ENCODE data around the gene LIPC. TPM values are rescaled to one million over a fixed set of nuclear protein-coding genes. Genes with fewer than 3 reads are reported as not detected.

Gene LIPC
- total and polyA plus RNA-seq, 9 of the 15 experiments (the other 6 are each of a cell fraction or from before 2014, with no cell fraction given), result 0.07 to 0.41 (median 0.11) TPM; not detected in 2

DNA sequence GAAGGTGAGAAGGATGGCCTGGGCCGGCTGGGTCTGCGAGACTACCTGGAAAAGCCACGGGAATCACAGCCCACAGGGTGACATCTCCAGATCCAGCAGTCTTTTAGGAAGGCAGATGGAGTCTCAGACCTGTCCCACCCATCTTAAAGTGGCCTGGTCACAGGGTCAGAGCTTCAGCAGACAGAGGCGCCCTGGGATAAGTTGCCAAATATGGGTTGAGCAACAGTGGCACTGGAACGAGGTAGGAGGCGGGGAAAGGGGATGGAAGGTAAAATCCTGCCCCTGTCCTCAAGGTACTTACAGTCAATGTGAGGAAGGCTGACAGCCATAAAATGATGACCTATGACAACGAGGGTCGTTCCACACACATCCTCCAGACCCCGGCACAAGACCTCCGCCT lies 80.7 kb downstream of the LIPC start:
- Histone ChIP-seq H3K4me3 (no peak overlapping the region), H3K4me2 (ENCODE audit: insufficient read depth, low read length) (no peak overlapping the region), H3K9me3 (replicated peaks; ENCODE audit: control insufficient read depth, insufficient read depth, low read depth, low read length) (no peaks in the 10 kb centered on the region), H3K36me3 (ENCODE audit: control insufficient read depth, insufficient read depth, low read length) (no peaks in the 10 kb centered on the region), H3K4me1 (replicated peaks in 1 of 2; ENCODE audit: control insufficient read depth in 2 of 2, insufficient read depth in 2 of 2, low read length in 2 of 2) (peaks cover 0 to 16% of the 10 kb centered on the region in 2 experiments; a peak in 3 of 5 replicates), H4K20me1 (replicated peaks; ENCODE audit: control insufficient read depth, insufficient read depth, low read length) (no peaks in the 10 kb centered on the region), H3K9me1 (ENCODE audit: control insufficient read depth, insufficient read depth, low read length) (no peaks in the 10 kb centered on the region), H2AFZ (ENCODE audit: low read depth, low read length) (no peak overlapping the region), H3K27ac (ENCODE audit: extremely low read depth, low read depth, low read length) (no peak overlapping the region), H3K27me3 (ENCODE audit: control insufficient read depth in 2 of 2, insufficient read depth in 2 of 2, low read length in 2 of 2) (no peaks in the 10 kb centered on the region; a peak in 1 of 5 replicates), H3K9ac (ENCODE audit: insufficient read depth in 1 of 2, low read depth in 2 of 2, low read length in 2 of 2) (no peak overlapping the region), H3K79me2 (ENCODE audit: control insufficient read depth, insufficient read depth, low read length) (no peaks in the 10 kb centered on the region)
- 0 out of 2 replicates have a peak, but pooled peaks have one; percentile 13 for TF ChIP-seq ZNF316 (IDR thresholded peaks at IDR 0.05)
- TF ChIP-seq ZNF586 (CRISPR knock-in tag; conservative IDR thresholded peaks at IDR 0.05), result no peak
- no TSS peak for BruUV-seq (replicated peaks)
- 61% methylated on average over 10 of the region's 10 CpGs for WGBS (ENCODE audit: insufficient coverage, low coverage, missing lambda C conversion rate)
- in situ Hi-C loops (cut with MboI) (no loop called here), intact Hi-C loops (cut with micrococcal nuclease) (no loop called here)
- CTCF ChIA-PET (ENCODE audit: low intra/inter-chr PET ratio), result no interaction called here
- POLR2A ChIA-PET, result no interaction called here
- no peak for DNase-seq (ENCODE audit: extremely low read depth in 1 of 4, low spot score in 3 of 4)
- no peak for FAIRE-seq
- ATAC-seq, result no peak

GRCh38 chr15:58513008-58513407 lies 81.2 kb downstream of the LIPC start:
- POLR2A ChIA-PET, result no interaction called here
- WGBS (ENCODE audit: insufficient coverage, low coverage, missing lambda C conversion rate), result 62% methylated on average over 4 of the region's 4 CpGs
- intact Hi-C loops (cut with micrococcal nuclease), result no loop called here

More at GRCh38 chr15:58513008-58513407, 81.2 kb downstream of the LIPC start:
- DNase-seq (ENCODE audit: extremely low read depth in 1 of 4, low spot score in 3 of 4) (no peak), FAIRE-seq (no peak), ATAC-seq (no peak)
- Histone ChIP-seq H3K4me3 (no peak overlapping the region), H3K9me3 (replicated peaks; ENCODE audit: control insufficient read depth, insufficient read depth, low read depth, low read length) (no peaks in the 10 kb centered on the region), H3K4me2 (ENCODE audit: insufficient read depth, low read length) (no peak overlapping the region), H2AFZ (ENCODE audit: low read depth, low read length) (no peak overlapping the region), H4K20me1 (replicated peaks; ENCODE audit: control insufficient read depth, insufficient read depth, low read length) (no peaks in the 10 kb centered on the region), H3K79me2 (ENCODE audit: control insufficient read depth, insufficient read depth, low read length) (no peaks in the 10 kb centered on the region), H3K9ac (ENCODE audit: insufficient read depth in 1 of 2, low read depth in 2 of 2, low read length in 2 of 2) (no peak overlapping the region), H3K27ac (ENCODE audit: extremely low read depth, low read depth, low read length) (no peak overlapping the region), H3K4me1 (replicated peaks in 1 of 2; ENCODE audit: control insufficient read depth in 2 of 2, insufficient read depth in 2 of 2, low read length in 2 of 2) (peaks cover 4 to 21% of the 10 kb centered on the region in 2 experiments; a peak in 4 of 5 replicates), H3K36me3 (ENCODE audit: control insufficient read depth, insufficient read depth, low read length) (no peaks in the 10 kb centered on the region), H3K9me1 (ENCODE audit: control insufficient read depth, insufficient read depth, low read length) (no peaks in the 10 kb centered on the region), H3K27me3 (ENCODE audit: control insufficient read depth in 2 of 2, insufficient read depth in 2 of 2, low read length in 2 of 2) (no peaks in the 10 kb centered on the region; a peak in 1 of 5 replicates)
- in situ Hi-C loops (cut with MboI), result no loop called here
- no TSS peak for BruUV-seq (replicated peaks)
- CTCF ChIA-PET (ENCODE audit: low intra/inter-chr PET ratio), result no interaction called here
- TF ChIP-seq, protein P1, sequence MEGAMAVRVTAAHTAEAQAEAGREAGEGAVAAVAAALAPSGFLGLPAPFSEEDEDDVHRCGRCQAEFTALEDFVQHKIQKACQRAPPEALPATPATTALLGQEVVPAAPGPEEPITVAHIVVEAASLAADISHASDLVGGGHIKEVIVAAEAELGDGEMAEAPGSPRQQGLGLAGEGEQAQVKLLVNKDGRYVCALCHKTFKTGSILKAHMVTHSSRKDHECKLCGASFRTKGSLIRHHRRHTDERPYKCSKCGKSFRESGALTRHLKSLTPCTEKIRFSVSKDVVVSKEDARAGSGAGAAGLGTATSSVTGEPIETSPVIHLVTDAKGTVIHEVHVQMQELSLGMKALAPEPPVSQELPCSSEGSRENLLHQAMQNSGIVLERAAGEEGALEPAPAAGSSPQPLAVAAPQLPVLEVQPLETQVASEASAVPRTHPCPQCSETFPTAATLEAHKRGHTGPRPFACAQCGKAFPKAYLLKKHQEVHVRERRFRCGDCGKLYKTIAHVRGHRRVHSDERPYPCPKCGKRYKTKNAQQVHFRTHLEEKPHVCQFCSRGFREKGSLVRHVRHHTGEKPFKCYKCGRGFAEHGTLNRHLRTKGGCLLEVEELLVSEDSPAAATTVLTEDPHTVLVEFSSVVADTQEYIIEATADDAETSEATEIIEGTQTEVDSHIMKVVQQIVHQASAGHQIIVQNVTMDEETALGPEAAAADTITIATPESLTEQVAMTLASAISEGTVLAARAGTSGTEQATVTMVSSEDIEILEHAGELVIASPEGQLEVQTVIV (CRISPR knock-in tag; IDR thresholded peaks at IDR 0.05; ENCODE audit: borderline replicate concordance), result no peak
- TF ChIP-seq, protein P2, sequence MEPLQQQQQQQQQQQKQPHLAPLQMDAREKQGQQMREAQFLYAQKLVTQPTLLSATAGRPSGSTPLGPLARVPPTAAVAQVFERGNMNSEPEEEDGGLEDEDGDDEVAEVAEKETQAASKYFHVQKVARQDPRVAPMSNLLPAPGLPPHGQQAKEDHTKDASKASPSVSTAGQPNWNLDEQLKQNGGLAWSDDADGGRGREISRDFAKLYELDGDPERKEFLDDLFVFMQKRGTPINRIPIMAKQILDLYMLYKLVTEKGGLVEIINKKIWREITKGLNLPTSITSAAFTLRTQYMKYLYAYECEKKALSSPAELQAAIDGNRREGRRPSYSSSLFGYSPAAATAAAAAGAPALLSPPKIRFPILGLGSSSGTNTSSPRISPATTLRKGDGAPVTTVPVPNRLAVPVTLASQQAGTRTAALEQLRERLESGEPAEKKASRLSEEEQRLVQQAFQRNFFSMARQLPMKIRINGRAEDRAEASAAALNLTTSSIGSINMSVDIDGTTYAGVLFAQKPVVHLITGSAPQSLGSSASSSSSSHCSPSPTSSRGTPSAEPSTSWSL (CRISPR knock-in tag; IDR thresholded peaks at IDR 0.05; ENCODE audit: borderline replicate concordance), result no peak
